Nasal cavity respiratory epithelium epithelial cell of viscerocranial mucosa (primary cell): ENCODE measurements around the gene SGO2. TPM values are rescaled to one million over a fixed set of nuclear protein-coding genes. Genes with fewer than 3 reads are reported as not detected.

Experiments
- total RNA-seq: library from RNA; depleted of rRNA; stranded (reverse); fragments of >200 nt; gene quantifications from 2 replicates; pipeline ENCODE4 v1.2.3, GENCODE V29; 2014

SGO2 gene
- 0.68 and 1.3 TPM in 2 replicates for total RNA-seq

GRCh38 chr2:200525882-200526651 lies at the start of gene SGO2:
Gene SGO2, plus strand, starts transcription at chr2:200526207. Its CDS starts 6,769 bp downstream, at chr2:200532976.

GRCh38 chr2:200509612-200510433 lies 16.2 kb upstream of the SGO2 start, which contains the start of gene KCTD18:
Gene KCTD18, minus strand, starts transcription at chr2:200510068. Its CDS starts 3,052 bp downstream, at chr2:200507016.

GRCh38 chr2:200585730-200586643 lies 60.0 kb downstream of the SGO2 start, which contains the start of gene AOX1:
Gene AOX1, plus strand, starts transcription at chr2:200586014. Its CDS starts 95 bp downstream, at chr2:200586109.

Other genes starting within 250 kb of the SGO2 start
- 46.5 and 132 TPM in 2 replicates for gene SPATS2L, start 219.5 kb upstream of the SGO2 start, total RNA-seq
- gene KCTD18, start 16.1 kb upstream of the SGO2 start, total RNA-seq: 28.5 and 30.4 TPM in 2 replicates
- 4.2 and 7.5 TPM in 2 replicates for gene AOX1, start 59.8 kb downstream of the SGO2 start, total RNA-seq